Measurements from ENCODE around the gene EXOC6. TPM values are rescaled to one million over a fixed set of nuclear protein-coding genes. Genes with fewer than 3 reads are reported as not detected.

EXOC6 gene
- total RNA-seq, 2 donors from 2014 or later: 10.5 to 14.8 TPM

DNA sequence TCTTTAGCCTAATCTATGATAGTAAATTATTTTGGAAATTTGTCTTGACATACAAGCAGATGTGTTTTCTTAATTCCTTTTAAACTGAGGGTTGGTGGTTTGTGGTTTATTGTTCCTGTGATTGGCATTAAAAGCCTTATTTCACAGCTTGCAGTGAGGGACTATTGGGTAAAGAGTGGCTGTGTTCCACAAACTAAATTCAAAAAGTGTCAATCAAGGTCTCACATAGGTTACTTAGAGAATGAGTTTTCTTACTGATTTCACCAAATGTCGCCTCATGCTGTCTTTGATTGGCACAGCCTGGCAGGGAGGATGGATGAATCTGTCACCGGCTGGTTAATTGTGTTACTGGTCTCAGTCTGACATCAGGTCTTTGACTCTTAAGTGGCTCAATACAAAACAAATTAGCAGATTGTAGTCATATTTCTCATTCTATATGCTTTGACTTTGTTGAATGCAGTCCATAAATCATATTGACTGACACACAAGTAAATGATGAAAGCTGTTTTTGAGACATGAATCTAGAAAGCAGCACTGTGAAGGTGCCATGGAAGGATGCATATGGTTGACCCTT lies 145.5 kb downstream of the EXOC6 start:
- no peak for DNase-seq
- no peaks in the 10 kb centered on the region for H3K9me3 ChIP-seq (ENCODE audit: control insufficient read depth, low read length, poor library complexity, severe bottlenecking)
- H3K4me1 Mint-ChIP-seq: peaks cover 8% of the 10 kb centered on the region
- no peak for ATAC-seq
- H3K36me3 Mint-ChIP-seq (ENCODE audit: low read depth): peaks cover 2% of the 10 kb centered on the region
- peak overlapping the region; percentile 56 for H3K27ac Mint-ChIP-seq
- H3K27me3 Mint-ChIP-seq: no peaks in the 10 kb centered on the region
- H3K4me3 Mint-ChIP-seq: no peak overlapping the region

DNA sequence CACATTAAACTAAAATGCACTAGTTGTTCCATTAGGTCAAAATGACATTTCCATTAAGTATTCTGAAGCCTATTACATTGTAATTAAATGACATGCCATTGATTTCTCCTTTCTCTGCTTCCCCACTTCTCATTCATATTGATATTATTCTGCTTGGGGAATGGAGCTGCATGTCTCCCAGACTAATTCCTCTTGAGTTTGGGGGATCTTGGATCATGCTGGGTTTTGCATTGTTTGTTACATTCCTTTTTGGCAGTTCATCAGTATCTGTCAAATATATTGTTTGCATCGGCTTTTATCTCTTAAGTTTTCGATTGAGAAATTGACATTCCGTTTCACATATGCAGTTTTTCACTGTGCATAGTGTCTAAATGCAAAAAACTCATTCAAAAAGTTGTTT lies 147.2 kb downstream of the EXOC6 start:
- H3K9me3 ChIP-seq (ENCODE audit: control insufficient read depth, low read length, poor library complexity, severe bottlenecking): no peaks in the 10 kb centered on the region
- peaks cover 5% of the 10 kb centered on the region for H3K4me1 Mint-ChIP-seq
- no peaks in the 10 kb centered on the region for H3K27me3 Mint-ChIP-seq
- ATAC-seq: no peak
- peaks cover 2% of the 10 kb centered on the region for H3K36me3 Mint-ChIP-seq (ENCODE audit: low read depth)
- DNase-seq: no peak
- H3K27ac Mint-ChIP-seq: no peak overlapping the region
- H3K4me3 Mint-ChIP-seq: no peak overlapping the region

DNA sequence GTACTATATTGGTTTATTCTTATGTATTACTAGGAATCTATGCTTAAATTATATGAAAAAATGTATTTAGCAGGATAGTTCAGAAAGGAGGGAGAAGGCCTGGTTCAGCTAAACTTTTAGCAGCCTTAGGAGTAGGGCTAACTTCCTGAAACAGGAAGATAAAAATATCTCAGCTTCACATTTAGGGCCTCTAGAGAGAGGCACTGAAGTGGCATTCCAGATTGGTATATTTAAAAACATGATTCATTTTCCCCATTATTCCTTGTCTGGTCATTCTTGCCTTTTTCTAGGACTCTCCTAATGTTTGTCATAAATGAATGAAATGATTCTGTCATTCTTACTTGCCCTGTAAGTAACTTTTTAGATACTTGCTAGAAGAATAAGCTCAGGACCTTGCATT lies 149.3 kb downstream of the EXOC6 start:
- ATAC-seq (no peak), DNase-seq (no peak)
- H3K36me3 Mint-ChIP-seq (ENCODE audit: low read depth): no peaks in the 10 kb centered on the region
- H3K4me3 Mint-ChIP-seq: no peak overlapping the region
- H3K27me3 Mint-ChIP-seq: no peaks in the 10 kb centered on the region
- no peaks in the 10 kb centered on the region for H3K9me3 ChIP-seq (ENCODE audit: control insufficient read depth, low read length, poor library complexity, severe bottlenecking)
- no peak overlapping the region for H3K27ac Mint-ChIP-seq
- peaks cover 3% of the 10 kb centered on the region for H3K4me1 Mint-ChIP-seq

DNA sequence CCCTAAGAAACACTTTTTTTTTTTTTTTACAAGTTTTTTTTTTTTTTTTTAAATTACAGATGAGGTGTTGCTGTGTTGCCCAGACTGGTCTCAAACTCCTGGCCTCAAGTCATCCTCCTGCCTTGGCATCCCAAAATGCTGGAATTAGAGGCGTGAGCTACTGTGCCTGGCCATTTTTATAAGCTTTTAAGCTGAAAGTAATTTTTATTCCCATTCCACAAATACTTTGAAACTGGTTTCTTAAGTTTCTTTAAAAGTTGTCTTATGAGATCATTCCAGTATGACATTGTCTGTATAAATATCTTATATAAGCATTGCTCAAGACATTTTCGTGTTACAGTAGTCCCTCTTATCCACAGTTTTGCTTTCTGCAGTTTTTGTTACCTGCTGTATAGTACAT lies 150.9 kb downstream of the EXOC6 start:
- Mint-ChIP-seq H3K27ac (no peak overlapping the region), H3K27me3 (no peaks in the 10 kb centered on the region), H3K36me3 (ENCODE audit: low read depth) (no peaks in the 10 kb centered on the region), H3K4me1 (no peaks in the 10 kb centered on the region), H3K4me3 (no peak overlapping the region)
- no peaks in the 10 kb centered on the region for H3K9me3 ChIP-seq (ENCODE audit: control insufficient read depth, low read length, poor library complexity, severe bottlenecking)
- ATAC-seq: no peak
- DNase-seq: no peak

DNA sequence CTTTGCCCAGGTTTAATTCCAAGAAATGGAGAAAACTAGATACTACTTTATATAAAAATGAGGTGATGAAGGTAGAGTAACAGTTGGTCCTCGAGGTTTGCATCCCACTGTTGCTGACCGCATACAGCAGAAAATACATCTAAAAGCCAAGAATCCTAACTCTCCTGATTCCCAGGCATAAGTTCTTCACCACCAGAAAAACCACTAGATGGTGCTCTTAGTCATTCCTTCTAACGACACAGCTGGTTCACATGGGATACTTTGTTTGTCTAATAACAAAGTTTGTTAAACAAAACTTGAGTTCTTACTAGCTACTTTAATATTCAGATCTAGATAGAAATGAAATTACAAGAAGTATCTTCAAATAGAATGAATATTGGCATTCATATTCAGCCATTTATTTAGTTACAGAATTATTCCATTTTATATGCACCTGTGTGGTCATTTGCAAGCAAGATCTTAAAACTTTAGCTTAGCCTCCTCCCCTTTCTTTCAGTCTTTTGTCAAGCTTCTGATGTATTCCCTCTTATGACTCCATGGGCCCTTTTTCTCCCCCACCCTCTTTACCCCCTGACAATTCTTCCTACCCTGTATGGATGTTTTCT lies 158.2 kb downstream of the EXOC6 start:
- Mint-ChIP-seq H3K27me3 (no peaks in the 10 kb centered on the region), H3K4me1 (no peaks in the 10 kb centered on the region), H3K36me3 (ENCODE audit: low read depth) (peaks cover 8% of the 10 kb centered on the region), H3K4me3 (no peak overlapping the region), H3K27ac (no peak overlapping the region)
- no peaks in the 10 kb centered on the region for H3K9me3 ChIP-seq (ENCODE audit: control insufficient read depth, low read length, poor library complexity, severe bottlenecking)
- ATAC-seq: no peak
- DNase-seq: no peak

DNA sequence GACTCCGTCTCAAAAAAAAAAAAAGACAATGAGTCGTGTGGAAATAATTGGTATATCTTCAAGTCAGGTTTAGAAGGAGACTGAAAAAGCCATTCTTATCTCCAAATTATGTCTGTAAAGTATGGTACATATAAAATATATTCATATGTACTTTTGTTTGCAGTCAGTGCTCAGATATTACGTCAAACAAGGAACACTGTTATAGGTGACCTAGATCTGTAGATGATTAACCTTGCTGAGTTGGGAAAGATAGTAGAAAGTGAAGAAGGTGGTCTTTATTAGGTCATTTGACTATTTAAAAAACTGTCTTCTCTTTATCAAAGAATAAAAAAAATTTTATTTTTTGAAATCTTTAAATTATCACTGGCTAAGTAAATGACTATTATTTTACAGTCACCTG lies 167.4 kb downstream of the EXOC6 start:
- Mint-ChIP-seq H3K4me1 (no peaks in the 10 kb centered on the region), H3K27me3 (no peaks in the 10 kb centered on the region), H3K27ac (no peak overlapping the region), H3K4me3 (no peak overlapping the region), H3K36me3 (ENCODE audit: low read depth) (no peaks in the 10 kb centered on the region)
- H3K9me3 ChIP-seq (ENCODE audit: control insufficient read depth, low read length, poor library complexity, severe bottlenecking): no peaks in the 10 kb centered on the region
- ATAC-seq (no peak), DNase-seq (no peak)

DNA sequence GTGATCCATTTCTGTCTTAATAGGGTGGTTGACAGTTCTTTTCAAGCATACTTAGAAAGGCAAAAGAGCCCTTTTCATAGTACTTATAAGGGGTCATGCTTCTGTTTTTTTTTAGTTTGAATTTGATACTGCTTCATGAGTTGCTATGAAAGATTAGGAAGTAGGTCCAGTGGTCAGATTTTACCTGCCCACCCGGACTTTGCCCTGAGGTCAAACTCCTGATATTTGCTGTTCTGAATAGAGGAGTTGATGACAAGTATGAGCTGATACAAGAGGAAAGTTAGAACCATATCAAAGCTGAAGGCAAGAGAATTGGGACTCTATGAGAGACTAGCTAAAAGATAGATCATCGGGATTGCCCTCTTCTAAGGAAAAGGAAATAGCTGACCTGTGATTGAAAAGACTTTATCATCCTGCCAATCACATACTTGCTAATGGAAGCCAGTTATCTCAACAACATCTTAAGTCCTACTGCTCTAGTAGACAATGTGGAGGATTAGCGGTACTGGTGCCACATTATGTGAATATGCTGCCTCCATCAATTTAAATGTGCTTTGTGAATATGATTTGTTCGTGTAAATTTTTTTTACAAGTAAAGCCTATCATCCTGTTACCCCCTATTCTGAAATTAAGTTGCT lies 174.8 kb downstream of the EXOC6 start:
- no peak for ATAC-seq
- no peak overlapping the region for H3K4me3 Mint-ChIP-seq
- DNase-seq: no peak
- no peak overlapping the region for H3K27ac Mint-ChIP-seq
- H3K36me3 Mint-ChIP-seq (ENCODE audit: low read depth): peaks cover 12% of the 10 kb centered on the region
- no peaks in the 10 kb centered on the region for H3K9me3 ChIP-seq (ENCODE audit: control insufficient read depth, low read length, poor library complexity, severe bottlenecking)
- H3K27me3 Mint-ChIP-seq: no peaks in the 10 kb centered on the region
- no peaks in the 10 kb centered on the region for H3K4me1 Mint-ChIP-seq

DNA sequence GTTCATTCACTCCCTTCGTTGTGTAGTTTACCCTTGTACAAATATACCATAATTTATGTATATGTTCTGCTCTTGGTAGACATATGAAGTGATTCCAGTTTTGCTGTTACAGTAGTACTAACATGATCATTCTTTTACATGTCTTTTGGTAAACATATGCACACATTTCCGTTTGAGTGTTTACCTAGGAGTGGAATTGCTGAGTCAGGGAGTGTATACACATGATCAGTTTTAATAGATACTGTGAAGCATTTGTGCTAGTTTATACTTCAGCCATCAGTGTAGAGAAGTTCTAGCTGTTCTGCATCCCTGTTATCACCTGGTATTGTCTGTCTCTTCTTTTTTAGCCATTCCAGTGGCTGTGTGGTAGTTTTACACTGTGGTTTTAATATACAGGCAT lies 177.8 kb downstream of the EXOC6 start:
- ATAC-seq: no peak
- no peak for DNase-seq
- Mint-ChIP-seq H3K36me3 (ENCODE audit: low read depth) (peaks cover 10% of the 10 kb centered on the region), H3K4me1 (no peaks in the 10 kb centered on the region), H3K4me3 (no peak overlapping the region), H3K27ac (no peak overlapping the region), H3K27me3 (no peaks in the 10 kb centered on the region)
- H3K9me3 ChIP-seq (ENCODE audit: control insufficient read depth, low read length, poor library complexity, severe bottlenecking): no peaks in the 10 kb centered on the region

DNA sequence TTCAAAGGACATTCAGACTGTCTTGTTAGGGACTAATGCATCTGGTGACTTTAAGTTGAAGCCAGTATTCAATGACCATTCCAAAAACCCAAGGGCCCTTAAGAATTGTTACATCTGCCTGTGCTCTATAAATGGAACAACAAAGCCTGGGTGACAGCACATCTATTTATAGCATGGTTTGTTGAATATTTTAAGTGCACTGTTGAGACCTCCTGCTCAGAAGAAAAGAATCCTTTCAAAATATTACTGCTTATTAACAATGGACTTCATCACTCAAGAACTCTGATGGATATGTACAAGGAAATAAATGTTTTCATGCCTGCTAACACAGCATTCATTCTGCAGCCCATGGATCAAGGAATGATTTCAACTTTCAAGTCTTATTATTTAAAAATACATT lies 179.2 kb downstream of the EXOC6 start:
- ATAC-seq (no peak), DNase-seq (no peak)
- H3K27ac Mint-ChIP-seq: no peak overlapping the region
- H3K9me3 ChIP-seq (ENCODE audit: control insufficient read depth, low read length, poor library complexity, severe bottlenecking): no peaks in the 10 kb centered on the region
- H3K27me3 Mint-ChIP-seq: no peaks in the 10 kb centered on the region
- no peak overlapping the region for H3K4me3 Mint-ChIP-seq
- H3K4me1 Mint-ChIP-seq: no peaks in the 10 kb centered on the region
- H3K36me3 Mint-ChIP-seq (ENCODE audit: low read depth): peaks cover 9% of the 10 kb centered on the region

DNA sequence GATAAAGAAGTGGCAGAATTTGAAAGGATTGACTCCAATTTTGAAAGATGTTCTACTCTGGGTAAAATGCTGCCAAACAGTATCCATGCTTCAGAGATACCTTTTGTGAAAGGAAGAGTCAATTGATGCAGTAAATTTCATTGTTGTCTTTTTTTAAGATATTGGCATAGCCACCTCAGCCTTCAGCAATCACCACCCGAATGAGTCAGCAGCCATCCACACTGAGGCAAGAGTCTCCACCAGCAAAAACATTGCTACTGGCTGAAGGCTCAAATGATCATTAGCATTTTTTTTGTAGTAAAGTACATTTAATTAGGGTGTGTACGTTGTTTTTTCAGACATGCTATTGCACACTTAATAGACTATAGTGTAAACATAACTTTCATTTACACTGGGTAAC lies 180.6 kb downstream of the EXOC6 start:
- H3K27ac Mint-ChIP-seq: no peak overlapping the region
- no peak for ATAC-seq
- peaks cover 5% of the 10 kb centered on the region for H3K4me1 Mint-ChIP-seq
- peaks cover 9% of the 10 kb centered on the region for H3K36me3 Mint-ChIP-seq (ENCODE audit: low read depth)
- no peaks in the 10 kb centered on the region for H3K9me3 ChIP-seq (ENCODE audit: control insufficient read depth, low read length, poor library complexity, severe bottlenecking)
- no peak for DNase-seq
- no peaks in the 10 kb centered on the region for H3K27me3 Mint-ChIP-seq
- H3K4me3 Mint-ChIP-seq: no peak overlapping the region

DNA sequence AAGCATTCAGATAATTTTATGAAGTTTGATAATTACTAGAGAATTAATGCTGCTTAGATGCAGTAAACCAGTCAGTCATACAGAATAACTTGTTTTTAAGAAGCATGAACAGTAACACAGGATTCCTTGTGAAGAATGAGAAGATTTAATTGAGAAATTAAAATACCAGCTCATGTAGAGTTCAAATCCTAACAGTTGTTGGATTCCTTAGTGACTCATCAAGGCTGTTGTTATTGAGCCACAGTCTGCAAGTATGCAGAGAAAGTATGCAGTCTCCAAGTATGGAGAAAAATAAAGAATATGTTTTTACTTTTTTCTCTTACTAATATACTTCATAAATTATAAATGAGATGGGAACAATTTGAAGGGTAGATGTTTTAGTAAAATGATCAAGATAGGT lies 182.1 kb downstream of the EXOC6 start:
- DNase-seq (no peak), ATAC-seq (no peak)
- H3K27me3 Mint-ChIP-seq: no peaks in the 10 kb centered on the region
- peaks cover 5% of the 10 kb centered on the region for H3K4me1 Mint-ChIP-seq
- H3K9me3 ChIP-seq (ENCODE audit: control insufficient read depth, low read length, poor library complexity, severe bottlenecking): no peaks in the 10 kb centered on the region
- no peak overlapping the region for H3K27ac Mint-ChIP-seq
- peaks cover 9% of the 10 kb centered on the region for H3K36me3 Mint-ChIP-seq (ENCODE audit: low read depth)
- H3K4me3 Mint-ChIP-seq: no peak overlapping the region

DNA sequence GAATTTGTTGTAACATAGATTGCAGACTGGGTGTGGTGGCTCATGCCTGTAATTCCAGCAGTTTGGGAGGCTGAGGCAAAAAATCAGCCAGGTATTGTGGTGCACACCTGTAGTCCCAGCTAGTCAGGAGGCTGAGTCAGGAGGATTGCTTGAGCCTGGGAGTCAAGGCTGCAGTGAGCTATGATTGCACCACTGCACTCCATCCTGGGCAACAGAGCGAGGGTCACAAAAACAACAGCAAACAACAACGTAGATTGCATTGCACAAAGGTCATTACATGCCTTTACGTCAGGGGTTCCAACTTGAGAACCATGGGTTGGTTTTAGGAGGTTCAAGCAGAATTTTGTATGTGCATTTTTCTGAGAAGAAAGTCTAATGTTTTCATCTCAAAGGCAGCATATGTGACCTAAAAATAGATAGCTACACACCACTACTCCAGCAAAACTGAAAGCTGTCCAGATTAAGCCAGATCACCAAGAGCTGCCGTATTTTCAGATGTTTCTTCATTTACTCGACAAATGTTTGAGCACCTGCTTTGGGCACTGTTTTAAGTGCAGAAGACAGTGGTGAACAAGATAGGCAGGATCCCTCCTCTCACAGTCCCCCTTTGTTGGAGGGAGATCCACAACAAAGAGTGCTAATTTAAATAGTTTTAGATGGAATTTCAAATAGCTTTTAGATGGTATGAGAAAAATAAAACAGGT lies 183.9 kb downstream of the EXOC6 start:
- Mint-ChIP-seq H3K27ac (peak overlapping the region; percentile 59), H3K4me1 (peaks cover 5% of the 10 kb centered on the region), H3K27me3 (no peaks in the 10 kb centered on the region)

DNA sequence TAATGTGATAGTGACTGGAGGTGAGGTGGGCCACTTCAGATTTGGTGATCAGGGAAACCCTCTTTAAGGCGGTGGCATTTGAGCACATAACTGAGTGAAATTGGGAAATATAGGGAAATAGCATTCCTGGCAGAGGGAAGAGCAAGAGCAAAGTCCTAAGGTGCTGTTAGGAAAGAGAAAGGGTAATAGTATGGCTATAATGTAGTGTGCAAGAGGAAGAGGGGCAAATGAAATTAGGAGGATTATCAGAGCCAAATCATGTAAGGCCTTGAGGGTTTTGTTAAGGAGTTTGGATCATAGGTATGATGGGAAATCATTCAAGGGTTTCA lies 184.5 kb downstream of the EXOC6 start:
- no peak for DNase-seq
- Mint-ChIP-seq H3K27ac (no peak overlapping the region), H3K4me1 (peaks cover 5% of the 10 kb centered on the region), H3K36me3 (ENCODE audit: low read depth) (no peaks in the 10 kb centered on the region), H3K4me3 (no peak overlapping the region), H3K27me3 (no peaks in the 10 kb centered on the region)
- no peaks in the 10 kb centered on the region for H3K9me3 ChIP-seq (ENCODE audit: control insufficient read depth, low read length, poor library complexity, severe bottlenecking)
- no peak for ATAC-seq

More for the DNA sequence above, 183.9 kb downstream of the EXOC6 start:
- ATAC-seq (no peak), DNase-seq (no peak)
- no peaks in the 10 kb centered on the region for H3K9me3 ChIP-seq (ENCODE audit: control insufficient read depth, low read length, poor library complexity, severe bottlenecking)
- no peak overlapping the region for H3K4me3 Mint-ChIP-seq
- H3K36me3 Mint-ChIP-seq (ENCODE audit: low read depth): no peaks in the 10 kb centered on the region

DNA sequence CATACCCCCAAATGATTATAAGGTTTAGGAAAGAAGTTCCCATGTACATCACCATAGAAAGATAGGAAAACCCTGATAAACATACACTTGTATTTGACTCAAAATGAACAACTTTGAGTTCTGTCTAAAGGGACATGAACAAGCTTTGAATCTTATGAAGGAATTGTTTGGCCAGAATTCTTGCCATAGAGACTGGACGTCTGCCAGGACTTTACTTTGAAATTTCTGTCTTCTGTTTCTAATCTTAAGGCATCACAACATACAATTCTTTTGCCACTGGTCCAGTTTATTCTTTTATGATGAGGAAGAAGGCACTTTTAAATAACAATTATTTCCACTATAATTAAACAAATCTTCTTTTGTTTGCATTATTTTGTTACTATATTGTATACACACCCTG lies 186.1 kb downstream of the EXOC6 start:
- no peak for DNase-seq
- Mint-ChIP-seq H3K27ac (no peak overlapping the region), H3K36me3 (ENCODE audit: low read depth) (no peaks in the 10 kb centered on the region), H3K4me1 (peaks cover 5% of the 10 kb centered on the region), H3K27me3 (no peaks in the 10 kb centered on the region), H3K4me3 (no peak overlapping the region)
- ATAC-seq: no peak
- H3K9me3 ChIP-seq (ENCODE audit: control insufficient read depth, low read length, poor library complexity, severe bottlenecking): no peaks in the 10 kb centered on the region

Measured in T-helper 17 cell (primary cell).